GM21360 (cell line): ENCODE data around the gene U2SURP.
A peak's percentile ranks its signal among the peaks of the same experiment; 100 is the strongest.

Experiments
- ATAC-seq: cut with Tn5 transposase; IDR thresholded peaks from one replicate; pipeline ENCODE4 v1.9.1; 2021; ENCODE audit warnings: mild to moderate bottlenecking, moderate library complexity; ENCODE audit not compliant: unreplicated experiment

U2SURP gene

DNA sequence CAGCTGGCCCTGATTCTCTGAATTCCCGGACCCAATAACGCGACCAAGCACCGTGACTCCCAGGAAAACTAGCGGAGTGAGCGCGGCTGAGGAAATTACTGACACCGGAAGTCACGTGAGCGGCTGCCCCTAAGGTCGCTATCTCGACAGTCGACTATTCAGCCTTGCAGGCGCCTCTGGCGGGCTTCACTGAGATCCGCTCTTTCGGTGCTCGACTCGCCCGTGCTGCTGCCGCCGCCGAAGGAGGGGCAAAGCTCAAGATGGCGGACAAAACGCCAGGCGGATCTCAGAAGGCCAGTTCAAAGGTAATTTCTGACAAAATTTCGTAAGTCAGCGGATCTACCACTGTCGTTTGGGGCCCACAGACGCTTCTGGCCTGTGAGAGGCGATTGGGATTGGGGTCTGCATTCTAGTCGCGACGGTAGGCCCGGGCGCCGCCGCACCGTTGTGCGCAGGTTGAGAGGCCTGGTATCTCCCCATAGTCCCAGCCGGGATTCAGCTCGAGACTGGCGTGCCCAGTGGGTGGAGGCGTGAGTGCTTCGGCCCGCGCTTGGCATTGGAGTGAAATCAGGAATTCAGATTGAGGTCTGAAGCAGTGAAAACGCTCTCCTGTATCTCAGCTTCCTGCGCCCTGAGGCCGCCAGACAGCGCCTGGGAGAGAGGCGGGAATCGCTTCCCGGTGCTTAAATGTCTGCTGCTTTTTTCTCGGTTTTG, at the start of gene U2SURP:
U2SURP (plus strand) TSS at position 202 of the 714 bp plus-strand sequence; CDS start at position 261, 59 bp downstream.
- peak; percentile 79 for ATAC-seq

GRCh38 chr3:142951794-142952193, 49.6 kb upstream of the U2SURP start:
- no peak for ATAC-seq

DNA sequence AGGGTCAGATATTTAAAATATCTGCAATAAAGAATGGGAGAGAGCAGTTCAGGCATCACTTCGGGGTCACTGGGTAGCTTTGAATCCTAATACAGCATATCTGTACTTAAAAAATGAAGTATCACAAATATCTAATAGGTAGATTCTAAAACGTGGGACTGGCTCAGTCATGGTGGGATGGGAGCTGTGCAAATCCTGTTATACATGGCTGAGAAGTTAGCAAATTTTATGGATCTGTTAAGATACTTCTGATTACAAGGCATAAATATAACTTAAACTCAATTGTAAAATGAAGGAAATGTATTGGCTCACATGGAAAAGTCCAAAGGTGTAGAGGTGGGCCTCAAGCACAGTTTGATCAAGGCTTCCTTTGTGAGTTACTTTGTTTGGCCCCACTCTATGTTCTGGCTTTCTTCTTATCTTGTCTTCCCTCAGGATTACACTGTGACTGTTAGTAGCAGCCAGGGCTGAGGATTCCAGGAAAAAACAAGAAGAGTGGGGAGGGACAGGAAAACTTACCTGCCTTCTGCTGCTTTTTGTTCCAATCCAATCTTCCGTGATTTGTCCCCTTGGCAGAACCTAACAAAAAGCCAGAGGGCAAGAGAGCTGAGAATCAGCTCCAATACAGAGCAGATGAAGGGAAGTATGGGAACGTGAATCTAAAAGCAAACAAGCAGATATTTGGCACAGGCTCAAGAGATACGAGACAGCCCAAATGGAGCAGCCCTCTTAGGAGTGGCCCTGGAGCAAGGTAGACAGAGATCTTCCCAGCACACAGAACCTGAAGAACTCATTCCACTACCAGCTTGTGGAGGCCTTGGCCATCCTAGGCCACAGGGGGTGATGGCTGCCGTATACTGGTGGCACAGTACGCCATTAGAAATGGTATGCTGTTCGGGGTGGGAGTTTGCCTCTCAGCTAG, 48.8 kb upstream of the U2SURP start:
- ATAC-seq, result no peak

DNA sequence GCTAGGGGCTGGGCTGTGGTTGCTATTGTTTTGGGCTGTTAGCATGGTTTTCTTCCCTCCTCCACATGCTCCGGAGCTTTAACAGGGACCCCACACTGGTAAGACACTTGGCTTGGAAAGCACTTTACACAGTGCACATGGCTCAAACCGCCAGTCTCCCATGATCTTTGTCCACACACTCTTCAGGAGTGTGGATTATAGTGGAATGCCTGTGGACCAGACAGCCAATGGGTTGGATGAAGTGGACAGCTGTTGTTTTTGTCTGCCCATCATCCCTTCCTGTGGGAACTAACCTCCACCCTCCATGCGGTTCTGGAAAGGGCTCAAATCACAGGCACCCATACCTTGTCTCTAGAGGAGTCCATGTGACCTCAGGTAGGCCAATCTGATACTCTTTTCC, 47.9 kb upstream of the U2SURP start:
- ATAC-seq, result no peak

DNA sequence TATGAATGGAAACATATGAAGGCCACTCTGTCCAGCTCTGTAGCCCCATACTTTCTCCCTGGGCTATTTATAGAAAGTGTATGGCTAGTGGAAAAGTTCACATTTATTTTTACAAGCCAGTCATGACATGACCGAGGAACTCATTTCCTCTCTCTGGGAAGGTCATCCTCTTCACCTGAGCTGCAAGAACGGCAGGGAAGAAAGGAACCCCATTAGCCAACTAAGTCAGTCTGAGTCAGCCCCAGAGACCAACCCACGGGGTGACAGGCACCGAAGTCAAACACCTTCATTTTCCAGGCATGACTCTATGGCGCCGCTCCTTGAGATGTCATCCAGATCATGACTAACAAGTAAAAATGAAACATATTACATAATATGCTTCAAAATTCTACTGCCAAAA, 42.7 kb upstream of the U2SURP start:
- no peak for ATAC-seq

- no peak for ATAC-seq
These were observed 41.0 kb upstream of the U2SURP start for GRCh38 chr3:142960322-142960850.

GRCh38 chr3:142961539-142961938, 39.8 kb upstream of the U2SURP start:
- ATAC-seq, result no peak

DNA sequence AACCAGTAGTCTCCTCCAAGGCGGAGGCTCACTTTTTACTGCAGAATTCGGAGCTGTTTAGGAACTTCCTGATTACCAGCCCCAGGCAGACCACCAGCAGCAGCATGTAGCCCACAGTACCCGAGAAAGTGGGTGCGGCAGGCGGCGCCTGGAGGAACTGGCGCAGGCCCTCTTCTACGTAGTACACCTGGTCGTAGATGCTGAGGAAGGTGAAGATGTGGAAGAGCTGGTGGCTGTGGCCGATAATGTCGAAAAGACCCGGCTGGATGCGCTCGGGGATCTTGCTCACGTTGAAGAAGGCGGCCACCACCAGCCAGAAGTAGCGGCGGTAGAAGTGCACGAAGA, 39.2 kb upstream of the U2SURP start:
- ATAC-seq, result no peak

DNA sequence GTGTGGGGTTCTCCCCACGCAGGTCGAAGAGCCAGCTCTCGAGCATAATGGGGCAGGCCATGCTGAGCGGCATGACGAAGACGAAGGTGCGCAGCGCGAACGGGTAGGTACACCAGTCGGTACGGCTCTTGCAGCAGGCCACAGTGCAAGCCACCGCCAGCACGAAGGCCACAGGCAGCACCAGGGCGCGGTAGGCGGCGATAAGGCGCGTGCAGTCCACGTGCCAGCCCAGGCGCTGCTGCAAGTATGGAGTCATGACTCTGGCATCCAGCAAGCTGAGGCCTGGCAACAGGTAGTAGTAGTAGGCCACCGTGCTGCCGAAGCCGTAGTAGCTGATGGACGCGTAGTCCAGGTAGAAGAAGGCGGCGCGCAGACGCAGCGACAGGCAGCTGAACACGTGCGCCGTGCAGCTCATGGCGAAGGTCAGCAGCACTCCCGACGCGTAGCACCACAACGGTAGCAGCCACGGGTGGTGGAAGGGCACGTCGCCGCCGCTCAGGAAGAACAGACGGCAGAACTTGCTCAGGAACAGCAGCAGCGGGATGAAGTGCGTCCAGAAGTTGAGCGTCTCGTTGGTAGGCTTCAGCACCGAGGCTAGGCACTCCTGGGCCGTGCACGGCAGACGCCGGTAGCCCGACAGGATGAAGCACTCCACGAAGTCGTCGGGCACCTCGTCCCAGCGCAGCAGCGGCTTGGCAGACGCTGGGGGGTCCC, 38.7 kb upstream of the U2SURP start:
- ATAC-seq, result no peak

GRCh38 chr3:142963234-142963515, 38.2 kb upstream of the U2SURP start:
- no peak for ATAC-seq

DNA sequence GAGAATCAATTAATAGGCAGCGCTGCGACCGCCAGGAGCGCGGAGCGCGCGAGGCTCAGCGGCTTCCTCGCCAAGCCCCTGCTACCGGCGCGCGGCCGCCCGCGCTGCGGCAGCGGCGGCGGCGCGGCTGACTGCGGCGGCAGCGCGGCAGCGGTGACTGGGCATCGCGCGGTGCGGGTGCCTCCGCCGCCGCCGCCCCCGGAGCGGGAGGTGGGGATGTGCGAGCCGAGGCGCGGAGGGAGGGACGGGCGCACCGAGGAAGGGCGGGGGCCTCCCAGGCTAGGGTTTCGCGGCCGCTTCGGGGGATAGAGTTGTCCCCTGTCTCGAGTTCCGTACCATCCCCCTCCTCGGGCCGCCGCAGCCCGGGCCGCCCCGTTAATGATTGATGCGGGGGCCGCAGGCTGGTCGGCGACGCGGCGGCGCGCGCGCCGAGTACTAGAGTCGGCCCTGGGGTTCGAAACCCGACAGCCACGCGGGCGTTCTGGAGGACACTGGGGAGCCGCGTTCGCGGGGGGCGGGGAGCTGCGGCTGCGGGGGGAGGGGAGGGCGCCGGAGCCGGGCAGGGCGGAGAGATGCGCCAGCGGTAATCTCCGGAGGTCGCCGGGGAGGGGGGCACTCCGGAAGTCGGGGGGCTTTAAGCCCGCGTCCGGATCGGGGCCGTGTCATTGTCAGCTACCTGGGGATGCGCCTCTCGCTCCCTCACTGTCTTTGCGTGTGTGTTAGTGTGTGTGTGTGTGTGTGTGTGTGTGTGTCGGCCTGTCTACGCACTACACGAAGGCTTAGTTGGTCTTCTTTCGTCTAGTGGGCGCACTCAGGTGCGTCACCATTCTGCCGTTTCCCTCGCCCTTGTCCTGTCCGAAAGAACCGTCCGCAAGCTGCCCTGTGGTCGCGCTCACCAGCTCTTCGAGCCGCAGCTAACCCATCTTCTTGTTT, 37.6 kb upstream of the U2SURP start, which contains the start of gene PAQR9:
PAQR9 (minus strand) TSS at position 159 of the 933 bp plus-strand sequence. CDS start 338 bp downstream, outside the sequence.
- no peak for ATAC-seq

- no peak for ATAC-seq
These were observed 35.8 kb upstream of the U2SURP start for GRCh38 chr3:142965581-142965980.

GRCh38 chr3:142966808-142967207, 34.6 kb upstream of the U2SURP start:
- no peak for ATAC-seq

DNA sequence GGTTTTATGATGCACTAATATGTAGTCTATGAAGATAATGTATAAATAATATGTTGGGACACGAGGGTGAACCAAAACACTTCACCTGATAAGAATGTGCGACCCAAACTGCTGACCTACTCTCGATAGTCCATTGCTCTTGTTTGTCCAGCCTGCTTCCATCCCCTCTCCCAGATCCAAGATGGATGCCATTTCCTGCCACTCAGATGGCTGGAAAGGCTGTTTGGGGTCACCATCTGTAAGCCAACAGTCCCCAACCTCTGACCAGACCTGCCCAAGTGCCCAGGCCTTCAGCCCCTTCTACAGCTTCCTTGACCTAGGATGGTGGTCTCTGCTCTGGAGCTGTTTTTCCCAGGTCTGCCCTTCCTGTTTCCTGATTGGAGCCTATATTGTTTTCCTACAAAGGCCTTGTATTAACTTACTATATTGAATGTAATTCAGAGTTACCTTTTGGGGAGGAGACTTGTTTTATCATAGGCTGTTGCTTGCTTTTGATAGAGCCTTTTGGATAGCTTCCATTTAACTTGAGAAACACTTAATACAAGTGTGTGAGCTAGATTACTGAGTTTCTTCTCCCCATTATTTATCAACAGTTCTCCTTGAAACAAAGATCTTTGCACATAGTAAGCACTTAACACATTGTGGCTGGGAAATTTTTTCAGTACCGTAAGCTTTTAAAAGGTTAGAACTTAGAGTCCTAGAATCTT, 32.9 kb upstream of the U2SURP start:
- ATAC-seq, result no peak

GRCh38 chr3:142971431-142971830, 29.9 kb upstream of the U2SURP start:
- no peak for ATAC-seq

DNA sequence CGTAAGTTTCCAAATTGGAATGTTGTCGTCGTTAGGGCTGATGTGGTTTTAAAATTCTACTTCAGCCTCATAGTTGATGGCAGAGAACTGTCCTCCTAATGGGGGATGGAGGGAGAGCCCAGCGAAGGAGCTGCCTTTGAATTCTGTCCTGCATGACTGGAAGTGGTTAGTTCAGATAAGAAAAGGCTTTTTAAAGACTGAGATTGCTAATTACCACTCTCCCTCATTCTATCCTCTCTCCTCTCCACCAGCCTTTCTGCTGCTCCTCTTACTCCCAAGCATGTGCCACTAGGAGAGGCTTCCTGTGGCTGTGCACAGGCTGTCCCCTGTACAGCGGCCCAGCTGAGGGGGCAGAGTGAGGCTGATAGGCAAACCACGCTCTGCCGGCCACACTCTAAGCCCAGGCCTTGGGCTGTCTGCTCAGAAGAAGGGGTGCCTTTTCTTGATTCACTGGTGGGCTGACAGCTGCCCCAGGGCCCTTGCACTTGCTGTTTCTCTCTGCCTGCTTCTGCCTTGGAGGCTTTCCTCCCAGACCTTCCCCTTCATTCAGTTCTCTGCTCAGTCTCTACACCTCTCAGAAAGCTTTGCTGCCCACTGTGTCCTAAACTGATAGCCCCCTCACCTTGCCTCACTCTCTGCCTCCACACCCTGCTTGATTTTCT, 29.1 kb upstream of the U2SURP start:
- ATAC-seq, result no peak

GRCh38 chr3:142973217-142974009, 28.0 kb upstream of the U2SURP start:
- ATAC-seq, result no peak

- no peak for ATAC-seq
These were observed 25.9 kb upstream of the U2SURP start for GRCh38 chr3:142975316-142975995.
